ENCODE measurements around the gene STBD1.
"Not testable (repeated sequence)": the region's sequence is repeated elsewhere in the genome, so short reads cannot be mapped to it uniquely, and the experiment has no call there.

The STBD1 gene

DNA sequence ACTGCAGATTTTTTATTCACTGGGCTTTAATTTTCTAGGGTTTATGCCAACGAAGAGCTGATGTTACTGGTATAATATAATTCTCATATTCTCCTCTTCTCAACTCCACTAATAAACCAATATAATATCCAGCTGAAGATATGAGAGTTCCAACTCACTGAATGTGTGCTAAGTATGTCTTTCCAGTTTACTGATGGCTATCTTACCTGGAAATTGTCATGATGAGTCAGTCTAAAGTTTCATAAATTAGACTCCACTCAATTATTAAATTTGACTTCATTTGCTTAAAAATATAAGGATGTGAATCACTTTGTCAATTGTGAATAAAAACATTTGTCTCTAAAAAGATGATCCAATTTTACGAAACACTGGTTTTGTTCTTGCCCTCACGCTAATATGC, 28.4 kb downstream of the STBD1 start:
- no peak for DNase-seq

DNA sequence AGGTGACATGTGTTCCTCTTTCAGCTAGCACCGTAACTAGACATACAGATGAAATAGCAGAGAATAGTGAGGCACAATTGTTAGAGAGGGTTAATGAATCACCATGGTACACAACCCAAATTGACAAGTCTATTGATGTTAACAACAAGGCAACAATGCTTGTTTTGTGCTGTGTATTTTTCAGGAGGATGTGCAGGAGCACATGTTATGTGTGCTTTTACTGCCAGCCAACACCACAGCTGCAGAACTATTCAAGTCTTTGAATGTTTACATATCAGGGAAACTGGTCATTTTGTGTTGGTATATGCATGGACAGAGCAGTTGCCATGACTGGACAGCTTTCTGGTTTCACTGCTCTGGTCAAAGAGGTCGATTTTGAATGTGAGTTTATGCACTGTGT, 32.8 kb downstream of the STBD1 start:
- DNase-seq = no peak

DNA sequence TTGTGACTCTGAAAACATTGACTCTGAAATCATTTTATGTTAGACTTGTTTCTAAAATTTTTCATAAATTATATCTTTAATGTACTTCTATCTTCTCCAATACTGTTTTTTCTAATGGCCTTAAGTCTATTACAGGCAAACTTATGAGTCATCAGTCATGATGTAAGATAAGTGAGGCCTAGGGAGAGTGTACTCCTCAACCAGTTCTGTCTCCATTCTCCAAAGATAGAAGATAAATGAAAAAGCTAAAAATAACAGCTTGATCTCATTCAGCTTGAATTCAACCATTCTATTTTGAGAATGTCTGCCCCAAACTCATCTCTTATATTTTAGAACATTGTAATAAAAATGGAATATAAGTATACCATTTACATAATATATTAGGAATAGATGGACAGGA, 34.5 kb downstream of the STBD1 start:
- no peak for DNase-seq

DNA sequence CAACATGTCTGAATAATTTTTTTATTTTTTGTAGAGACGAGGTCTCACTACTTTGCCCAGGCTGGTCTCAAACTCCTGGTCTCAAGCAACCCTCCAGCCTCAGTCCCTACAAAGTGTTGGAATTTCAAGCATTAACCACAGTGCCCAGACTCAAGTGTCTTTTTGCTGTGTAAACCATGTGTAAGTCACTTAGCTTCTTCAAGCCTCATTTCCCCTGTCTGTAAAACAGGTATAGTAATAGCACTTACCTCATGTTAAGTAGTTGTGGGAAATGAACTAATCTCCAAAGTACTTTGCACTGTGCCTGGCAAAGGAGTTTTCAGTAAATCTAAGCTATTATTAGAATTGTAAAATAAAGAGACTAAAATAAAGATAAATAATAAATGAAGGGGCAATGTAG, 35.7 kb downstream of the STBD1 start:
- DNase-seq = no peak

DNA sequence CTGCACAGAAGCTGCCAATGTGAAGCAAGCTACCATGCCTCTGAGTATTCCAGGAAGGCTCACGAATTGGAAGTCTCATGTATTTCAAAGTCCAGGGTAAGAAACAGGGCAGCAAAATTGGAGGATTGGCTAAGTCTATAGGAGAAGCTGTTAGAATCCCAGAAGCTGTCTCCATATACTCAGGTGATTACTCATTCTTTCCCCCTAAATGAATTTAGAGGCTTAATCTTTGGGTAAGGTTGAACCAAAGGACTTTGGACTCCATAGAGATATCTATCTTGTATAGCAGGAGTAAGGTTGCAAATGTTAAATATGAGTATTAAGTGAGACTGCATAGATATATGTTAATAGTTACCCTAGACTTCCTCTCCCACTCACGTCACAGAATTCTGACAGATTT, 36.3 kb downstream of the STBD1 start:
- no peak for DNase-seq

DNA sequence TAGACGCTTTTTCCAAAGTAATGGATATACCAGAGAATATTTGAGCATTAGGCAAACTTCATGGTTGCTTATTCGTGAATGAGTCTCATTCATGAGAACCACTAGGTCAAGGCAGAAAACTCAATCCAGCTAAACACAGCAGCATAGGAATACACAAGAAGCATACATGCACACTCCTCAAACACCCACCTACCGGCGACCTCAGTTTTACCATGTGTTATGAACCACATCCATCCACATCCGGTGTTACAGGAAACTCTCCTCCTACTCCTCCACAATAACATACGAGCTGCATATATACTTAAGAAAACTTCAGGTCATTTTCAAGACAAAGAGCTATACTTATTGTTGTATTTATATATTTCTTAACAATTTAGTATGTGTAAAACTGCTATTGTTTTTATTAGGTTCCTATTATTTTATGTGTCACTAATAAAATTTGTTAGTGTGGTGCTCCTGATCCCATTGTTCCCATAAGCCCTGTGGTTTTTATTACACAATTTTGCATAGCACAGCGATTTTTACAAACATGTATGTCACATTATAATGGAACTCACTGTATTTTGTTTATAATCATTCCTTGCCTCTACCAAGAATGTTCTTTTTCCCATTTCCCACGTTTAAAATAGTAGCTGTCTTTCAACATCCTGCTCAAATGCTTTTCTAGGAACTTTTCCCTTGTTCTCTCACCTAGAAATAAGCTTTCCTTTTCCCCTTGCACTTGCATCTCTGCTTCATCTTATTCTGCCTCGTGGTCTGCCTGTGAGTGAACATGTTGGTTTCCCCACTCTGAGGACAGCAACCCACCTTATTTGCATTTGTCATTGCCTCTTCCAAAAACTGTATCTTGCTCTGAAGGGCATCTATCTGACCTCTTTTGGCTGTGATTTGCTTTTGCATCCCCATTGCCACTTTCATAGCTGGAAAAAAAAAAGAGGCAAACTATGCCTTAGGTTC, 48.3 kb downstream of the STBD1 start:
- no peak for DNase-seq

DNA sequence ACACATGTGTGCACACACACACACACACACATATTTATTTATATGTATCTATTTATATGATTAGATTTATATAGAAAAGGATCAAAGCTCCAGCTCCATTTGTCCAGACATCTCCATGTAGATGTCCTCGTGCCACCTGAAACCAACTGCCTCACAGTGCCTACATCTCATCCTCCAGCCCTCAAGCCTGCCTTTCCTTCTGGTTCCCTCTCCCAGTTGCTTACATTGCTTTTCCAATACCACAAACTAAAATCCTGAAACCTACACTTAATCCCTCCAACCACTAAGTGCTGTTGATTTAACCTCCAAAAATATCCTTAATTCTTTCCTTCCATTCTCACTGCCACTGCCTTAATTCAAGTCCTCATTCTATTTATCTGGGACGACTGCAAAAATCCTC, 51.4 kb downstream of the STBD1 start:
- DNase-seq = no peak

DNA sequence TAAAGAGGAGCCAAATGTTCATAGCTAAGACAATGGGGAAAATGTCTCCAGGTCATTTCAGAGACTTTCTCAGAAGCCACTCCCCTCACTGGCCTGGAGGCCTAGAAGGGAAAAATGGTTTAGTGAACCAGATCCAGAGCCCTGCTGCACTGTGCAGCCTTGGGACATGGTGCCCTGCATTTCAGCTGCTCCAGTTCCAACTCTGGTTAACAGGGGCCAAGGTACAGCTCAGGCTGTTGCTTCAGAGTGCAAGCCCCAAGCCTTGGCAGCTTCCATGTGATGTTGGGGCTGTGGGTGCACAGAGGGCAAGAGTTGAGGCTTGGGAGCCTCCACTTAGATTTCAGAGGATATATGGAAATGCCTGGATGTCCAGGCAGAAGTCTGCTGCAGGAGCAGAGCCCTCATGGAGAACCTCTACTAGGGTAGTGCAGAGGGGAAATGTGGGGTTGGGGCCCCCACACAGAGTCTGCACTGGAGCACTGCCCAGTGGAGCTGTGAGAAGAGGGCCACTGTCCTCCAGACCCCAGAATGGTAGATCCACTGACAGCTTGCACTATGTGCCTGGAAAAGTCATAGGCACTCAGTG, 53.4 kb downstream of the STBD1 start:
- not testable (repeated sequence) for DNase-seq

All from activated CD8-positive, alpha-beta memory T cell treated with anti-CD3 and anti-CD28 coated beads for 24 hours (primary cell).